GM12878 (cell line): ENCODE measurements around the gene SLU7. TPM values are rescaled to one million over a fixed set of nuclear protein-coding genes. Genes with fewer than 3 reads are reported as not detected.
A peak's percentile ranks its signal among the peaks of the same experiment; 100 is the strongest.

ENCODE experiments used
- ATAC-seq: fragments of 200-7000 bp; cut with Tn5 transposase; 3 replicates; pipeline ENCODE4 v1.9.1; 2020; ENCODE audit warnings: mild to moderate bottlenecking, moderate library complexity
- BruUV-seq: library from RNA; stranded (reverse); fragments of 400-500 nt; replicated peaks from 2 replicates; lab custom pipeline; 2021; lab: Mats Ljungman, UMichigan
- CTCF ChIA-PET: fragments of 300-600 bp; sonication (Branson Sonifier 250); formaldehyde crosslinking; extraction: SDS; loops from one replicate; lab custom pipeline; 2021; ENCODE audit warnings: inconsistent platforms; lab: Yijun Ruan, JAX
- POLR2A ChIA-PET: fragments of 350-600 bp; formaldehyde crosslinking; extraction: SDS; loops from one replicate; lab custom pipeline; 2021; ENCODE audit warnings: inconsistent platforms; lab: Charles Lee
- RAD21 ChIA-PET: fragments of 300-600 bp; sonication (Branson Sonifier 250); formaldehyde crosslinking; loops from one replicate; lab custom pipeline; 2023; ENCODE audit warnings: antibody characterized with exemption; ENCODE audit not compliant: unreplicated experiment; lab: Charles Lee
- SMC1A ChIA-PET: fragments of 300-600 bp; sonication (Branson Sonifier 250); formaldehyde crosslinking; loops from one replicate; lab custom pipeline; 2023; ENCODE audit not compliant: unreplicated experiment, uncharacterized antibody; lab: Charles Lee
- DNase-seq: peaks from one replicate; pipeline ENCODE4 v3.0.0-alpha.2; 2011; ENCODE audit warnings: low read depth, low spot score
- FAIRE-seq: peaks from 3 replicates; lab custom pipeline; 2011; peaks lifted over from hg19 to GRCh38; lab: Jason Lieb, UNC
- H2AFZ ChIP-seq: 2 replicates; pipeline ENCODE4 v1.6.0; 2011; ENCODE audit warnings: low read depth, low read length, control low read depth; ENCODE audit not compliant: control insufficient read depth
- H3K27ac ChIP-seq: 2 replicates; pipeline ENCODE4 v1.5.1; 2011; ENCODE audit warnings: control low read depth; ENCODE audit not compliant: control insufficient read depth, insufficient read depth
- H3K27me3 ChIP-seq, 2 experiments: replicated peaks in 1 of 2; 2 replicates each; pipeline versions ENCODE4 v1.6.0 to v1.6.1; 2011; ENCODE audit warnings: low read length in 1 of 2; ENCODE audit not compliant: control insufficient read depth in 2 of 2, insufficient read depth in 2 of 2
- H3K36me3 ChIP-seq, 2 experiments: 2 replicates each; pipeline ENCODE4 v1.5.1; 2011; ENCODE audit warnings: low read length in 1 of 2; ENCODE audit not compliant: control insufficient read depth in 2 of 2, insufficient read depth in 2 of 2
- H3K4me1 ChIP-seq: 2 replicates; pipeline ENCODE4 v1.6.1; 2011; ENCODE audit warnings: mild to moderate bottlenecking, low read length, moderate library complexity, mixed read lengths; ENCODE audit not compliant: control insufficient read depth, insufficient read depth
- H3K4me2 ChIP-seq: 2 replicates; pipeline ENCODE4 v1.6.0; 2011; ENCODE audit warnings: control low read depth; ENCODE audit not compliant: control insufficient read depth, insufficient read depth
- H3K4me3 ChIP-seq: fragments of 200-600 bp; sonication (generic); 2 replicates; pipeline ENCODE4 v1.5.1; 2016
- H3K79me2 ChIP-seq: 2 replicates; pipeline ENCODE4 v1.6.0; 2011; ENCODE audit warnings: low read length; ENCODE audit not compliant: control insufficient read depth, insufficient read depth
- H3K9ac ChIP-seq: 2 replicates; pipeline ENCODE4 v1.8.0; 2011; ENCODE audit warnings: low read length, control low read depth, mixed read lengths; ENCODE audit not compliant: control insufficient read depth, insufficient read depth
- H3K9me3 ChIP-seq: replicated peaks from 3 replicates; pipeline ENCODE4 v1.5.1; 2011; ENCODE audit warnings: mild to moderate bottlenecking, low read length; ENCODE audit not compliant: control insufficient read depth, insufficient read depth
- H4K20me1 ChIP-seq: 2 replicates; pipeline ENCODE4 v1.6.0; 2011; ENCODE audit not compliant: control insufficient read depth, insufficient read depth
- BACH1 ChIP-seq: fragments of 450-650 bp; IDR thresholded peaks from 2 replicates; pipeline ENCODE4 v1.6.1; 2017; ENCODE audit warnings: mild to moderate bottlenecking, borderline replicate concordance
- EED ChIP-seq: sonication (generic); IDR thresholded peaks from 2 replicates; pipeline ENCODE4 v1.6.1; 2016; ENCODE audit warnings: antibody characterized with exemption, low read depth
- ELK1 ChIP-seq: IDR thresholded peaks from 2 replicates; pipeline ENCODE4 v1.6.1; 2012; ENCODE audit warnings: low read depth, low read length, improper control_type of control experiment
- IKZF1 ChIP-seq: fragments of 450-650 bp; conservative IDR thresholded peaks from 2 replicates; pipeline ENCODE4 v1.6.1; 2017; ENCODE audit warnings: antibody characterized with exemption, mild to moderate bottlenecking
- IRF3 ChIP-seq: fragments of 450-650 bp; IDR thresholded peaks from 2 replicates; pipeline ENCODE4 v1.6.1; 2014; ENCODE audit warnings: mild to moderate bottlenecking
- JUNB ChIP-seq: IDR thresholded peaks from 2 replicates; pipeline ENCODE4 v1.6.1; 2016; ENCODE audit warnings: antibody characterized with exemption, mild to moderate bottlenecking
- MYB ChIP-seq: fragments of 150-350 bp; IDR thresholded peaks from 2 replicates; pipeline ENCODE4 v1.6.1; 2014; ENCODE audit warnings: mild to moderate bottlenecking, low read depth, low read length, borderline replicate concordance
- NBN ChIP-seq: fragments of 450-650 bp; IDR thresholded peaks from 2 replicates; pipeline ENCODE4 v1.6.1; 2016
- NFYA ChIP-seq: IDR thresholded peaks from 2 replicates; pipeline ENCODE4 v1.6.1; 2011; ENCODE audit warnings: low read depth, mild to moderate bottlenecking, low read length, improper control_type of control experiment, borderline replicate concordance
- PKNOX1 ChIP-seq: fragments of 450-650 bp; IDR thresholded peaks from 2 replicates; pipeline ENCODE4 v1.6.1; 2016; ENCODE audit warnings: mild to moderate bottlenecking
- POLR2AphosphoS2 ChIP-seq: IDR thresholded peaks from 2 replicates; pipeline ENCODE4 v1.6.1; 2011; ENCODE audit warnings: low read depth, mild to moderate bottlenecking, low read length, improper control_type of control experiment, moderate library complexity
- SREBF2 ChIP-seq: IDR thresholded peaks from 2 replicates; pipeline ENCODE4 v1.6.1; 2012; ENCODE audit warnings: mild to moderate bottlenecking, low read length
- TAF1 ChIP-seq: IDR thresholded peaks from 2 replicates; pipeline ENCODE4 v1.6.1; 2011; ENCODE audit warnings: mild to moderate bottlenecking, low read depth, low read length, borderline replicate concordance
- TARDBP ChIP-seq: IDR thresholded peaks from 2 replicates; pipeline ENCODE4 v1.6.1; 2016; ENCODE audit warnings: borderline replicate concordance
- ZBTB11 ChIP-seq: fragments of 450-650 bp; formaldehyde crosslinking; IDR thresholded peaks from 2 replicates; pipeline ENCODE4 v1.5.0; 2022; ENCODE audit warnings: mild to moderate bottlenecking, missing genetic modification characterization
- ZNF207 ChIP-seq: fragments of 450-650 bp; IDR thresholded peaks from 2 replicates; pipeline ENCODE4 v1.6.1; 2014; ENCODE audit warnings: antibody characterized with exemption, mild to moderate bottlenecking, borderline replicate concordance
- ZNF274 ChIP-seq: IDR thresholded peaks from one replicate; pipeline ENCODE4 v1.8.0; 2011; ENCODE audit not compliant: insufficient read length, insufficient read depth
- WGBS: methylation state at CpG from one replicate; pipeline ENCODE4 v1.1.6; 2016; ENCODE audit warnings: low lambda C conversion rate; ENCODE audit not compliant: insufficient replicate concordance, insufficient coverage; ENCODE audit errors: missing lambda C conversion rate; 5-methylcytosine and 5-hydroxymethylcytosine counted together
- in situ Hi-C: fragments of 300-500 bp; cut with MboI; formaldehyde crosslinking; loops from 9 replicates; pipeline ENCODE4 v1.14.3; 2018; ENCODE audit warnings: mixed read lengths
- intact Hi-C: fragments of 100-400 bp; cut with micrococcal nuclease; formaldehyde crosslinking; loops from one replicate; pipeline ENCODE4 v1.14.2; 2022; ENCODE audit not compliant: unreplicated experiment
- polyA plus RNA-seq, 11 experiments: library from polyadenylated mRNA; depleted of rRNA in 4 of 11; unstranded in 6 of 11; stranded (reverse) in 5 of 11; fragments of >200 nt; fragmentation: Nextera tagmentation in 4 of 11; fragmentation: Illumina TruSeq in 1 of 11; extraction: Ambion mirVana in 4 of 11; extraction: Trizol in 1 of 11; gene quantifications; 1 replicate in 1 of 11; 2 replicates in 10 of 11; pipeline versions ENCODE4 v1.2.1 to v1.2.3, GENCODE V29; 2011 to 2016; ENCODE audit warnings: inconsistent platforms in 2 of 11, missing spikeins in 2 of 11, low read depth in 1 of 11
- total RNA-seq, 4 experiments: library from RNA; depleted of rRNA in 3 of 4; stranded (reverse); fragments of >200 nt in 3 of 4; fragmentation: Illumina TruSeq in 1 of 4; extraction: Trizol in 1 of 4; gene quantifications; 2 replicates each; pipeline versions ENCODE4 v1.2.1 to v1.2.3, GENCODE V29; 2013 to 2021

The SLU7 gene
- total and polyA plus RNA-seq, 10 of the 15 experiments (the other 5 are each of a cell fraction or from before 2014, with no cell fraction given), result 32.7 to 55.2 (median 46.6) TPM

GRCh38 chr5:160434022-160434531 is 15.2 kb upstream of the SLU7 start:
- Histone ChIP-seq H2AFZ (peak overlapping the region; percentile 16), H3K4me3 (peak overlapping the region; percentile 56; the same call in 1 of the 2 replicates), H4K20me1 (no peaks in the 10 kb centered on the region), H3K4me1 (peaks cover 31% of the 10 kb centered on the region), H3K36me3 (no peaks in the 10 kb centered on the region), H3K4me2 (peak overlapping the region; percentile 88), H3K9ac (peak overlapping the region; percentile 4; the same call in 1 of the 2 replicates), H3K27me3 (no peaks in the 10 kb centered on the region), H3K9me3 (no peaks in the 10 kb centered on the region), H3K79me2 (peaks cover 9% of the 10 kb centered on the region), H3K27ac (peak overlapping the region; percentile 26)
- ChIA-PET SMC1A (interaction anchor here (0.6 to 4.7 kb wide), 9 partner anchors 11 to 409 kb away, joined by 3 to 61 read pairs (median 4); partner anchors contain the start of genes PTTG1 and SLU7), CTCF (interaction anchor here (0.9 to 2.4 kb wide), 5 partner anchors 10 to 34 kb away, joined by 3 to 10 read pairs (median 4); no protein-coding TSS in a partner anchor), RAD21 (interaction anchor here (0.9 to 3.5 kb wide), 7 partner anchors 9 to 76 kb away, joined by 3 to 32 read pairs (median 6); partner anchors contain the start of genes PTTG1 and SLU7), POLR2A (interaction anchor here (0.7 to 4.7 kb wide), 4 partner anchors 11 to 34 kb away, joined by 3 to 45 read pairs (median 7); partner anchors contain the start of genes PTTG1 and SLU7)
- 10% methylated on average over 9 of the region's 9 CpGs for WGBS
- in situ Hi-C loops, result loop anchor here (10.0 kb wide), 2 partner anchors 351 to 1111 kb away; partner anchors contain the start of gene GABRB2
- ATAC-seq (peak; percentile 81), DNase-seq (peak; percentile 86), FAIRE-seq (no peak)
- BruUV-seq, result no TSS peak
- intact Hi-C loops, result loop anchor here (10.0 kb wide), 2 partner anchors 211 to 531 kb away; no protein-coding TSS in a partner anchor
- TF ChIP-seq JUNB, result no peak
- no peak for TF ChIP-seq NFYA
- TF ChIP-seq ZNF274, result no peak
- no peak for TF ChIP-seq MYB
- no peak for TF ChIP-seq POLR2AphosphoS2
- TF ChIP-seq ZBTB11 (CRISPR knock-in tag), result no peak
- TF ChIP-seq IKZF1, result peak; percentile 92
- no peak for TF ChIP-seq IRF3
- 0 out of 2 replicates have a peak, but pooled peaks have one; percentile 33 for TF ChIP-seq TAF1
- no peak; the same call in 1 of the 2 replicates for TF ChIP-seq BACH1
- TF ChIP-seq TARDBP, result no peak
- TF ChIP-seq ZNF207, result 0 out of 2 replicates have a peak, but pooled peaks have one; percentile 26
- peak; percentile 79 for TF ChIP-seq EED
- no peak for TF ChIP-seq SREBF2
- peak; percentile 79 for TF ChIP-seq NBN
- TF ChIP-seq PKNOX1, result no peak
- TF ChIP-seq ELK1, result no peak
